Measurements from ENCODE around the gene ATP5F1B.

The ATP5F1B gene

DNA sequence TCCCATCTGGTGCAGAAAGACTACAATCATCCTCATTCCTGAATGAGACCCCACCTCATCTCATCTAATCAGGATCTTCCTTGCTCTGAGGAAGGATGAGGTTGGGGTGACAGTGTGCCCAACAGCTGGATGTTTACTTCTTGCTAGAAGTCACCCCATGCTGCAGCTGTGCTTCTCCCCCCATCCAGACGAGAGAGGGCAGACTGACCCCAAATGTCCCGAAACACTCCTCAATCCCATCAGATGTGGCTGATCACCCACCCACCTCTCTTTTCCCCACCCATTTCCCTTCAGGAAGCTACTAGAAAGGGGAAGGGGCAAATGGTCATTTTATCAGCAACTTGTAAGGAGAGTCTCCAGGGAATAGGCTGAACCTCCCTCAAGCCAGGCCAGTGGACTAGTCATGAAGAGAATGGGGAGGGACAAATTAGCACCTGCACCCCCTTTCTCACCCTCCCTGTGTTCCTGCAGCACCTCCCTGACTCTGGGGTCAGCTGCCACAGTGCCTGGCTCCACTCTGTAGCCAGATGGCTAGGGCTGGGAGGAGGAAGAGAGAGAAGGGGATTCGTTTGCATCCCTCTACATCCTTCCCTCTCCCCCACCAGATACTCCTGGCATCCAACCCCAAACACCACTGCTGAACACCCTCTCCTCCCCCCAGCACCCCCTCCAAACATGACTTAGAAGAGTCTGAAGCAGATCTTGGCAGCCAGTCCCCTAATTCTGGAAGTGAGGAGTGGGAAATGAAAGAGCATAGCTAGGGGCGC lies 12.9 kb downstream of the ATP5F1B start:
- Histone ChIP-seq H3K9me3 (ENCODE audit: insufficient read depth, low read length, severe bottlenecking) (no peaks in the 10 kb centered on the region), H3K27ac (ENCODE audit: low read length) (no peak overlapping the region), H3K4me3 (ENCODE audit: low read depth in 1 of 2, low read length in 2 of 2) (no peak overlapping the region), H3K27me3 (ENCODE audit: insufficient read depth, low read length, poor library complexity) (no peaks in the 10 kb centered on the region), H3K79me2 (ENCODE audit: insufficient read depth, low read length) (peaks cover 65% of the 10 kb centered on the region), H2AFZ (ENCODE audit: low read depth, low read length) (no peak overlapping the region), H4K20me1 (ENCODE audit: insufficient read depth, low read length) (peaks cover 14% of the 10 kb centered on the region; the same call in 1 of the 2 replicates), H3K9ac (ENCODE audit: low read depth, low read length) (peak overlapping the region; percentile 11; the same call in 1 of the 2 replicates), H3K4me2 (ENCODE audit: insufficient read depth, low read length) (peak overlapping the region; percentile 72), H3K4me1 (ENCODE audit: insufficient read depth, low read length) (peaks cover 71% of the 10 kb centered on the region), H3K36me3 (ENCODE audit: insufficient read depth, low read length) (peaks cover 8% of the 10 kb centered on the region)
- ATAC-seq (ENCODE audit: insufficient read depth, low read depth) (no peak), DNase-seq (no peak)
- TF ChIP-seq, protein P1, sequence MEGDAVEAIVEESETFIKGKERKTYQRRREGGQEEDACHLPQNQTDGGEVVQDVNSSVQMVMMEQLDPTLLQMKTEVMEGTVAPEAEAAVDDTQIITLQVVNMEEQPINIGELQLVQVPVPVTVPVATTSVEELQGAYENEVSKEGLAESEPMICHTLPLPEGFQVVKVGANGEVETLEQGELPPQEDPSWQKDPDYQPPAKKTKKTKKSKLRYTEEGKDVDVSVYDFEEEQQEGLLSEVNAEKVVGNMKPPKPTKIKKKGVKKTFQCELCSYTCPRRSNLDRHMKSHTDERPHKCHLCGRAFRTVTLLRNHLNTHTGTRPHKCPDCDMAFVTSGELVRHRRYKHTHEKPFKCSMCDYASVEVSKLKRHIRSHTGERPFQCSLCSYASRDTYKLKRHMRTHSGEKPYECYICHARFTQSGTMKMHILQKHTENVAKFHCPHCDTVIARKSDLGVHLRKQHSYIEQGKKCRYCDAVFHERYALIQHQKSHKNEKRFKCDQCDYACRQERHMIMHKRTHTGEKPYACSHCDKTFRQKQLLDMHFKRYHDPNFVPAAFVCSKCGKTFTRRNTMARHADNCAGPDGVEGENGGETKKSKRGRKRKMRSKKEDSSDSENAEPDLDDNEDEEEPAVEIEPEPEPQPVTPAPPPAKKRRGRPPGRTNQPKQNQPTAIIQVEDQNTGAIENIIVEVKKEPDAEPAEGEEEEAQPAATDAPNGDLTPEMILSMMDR (IDR thresholded peaks at IDR 0.05; ENCODE audit: borderline replicate concordance, extremely low read depth, low read length, poor library complexity, severe bottlenecking): no peak
- TF ChIP-seq EZH2 (IDR thresholded peaks at IDR 0.05; ENCODE audit: borderline replicate concordance, low read depth, low read length, severe bottlenecking): no peak

DNA sequence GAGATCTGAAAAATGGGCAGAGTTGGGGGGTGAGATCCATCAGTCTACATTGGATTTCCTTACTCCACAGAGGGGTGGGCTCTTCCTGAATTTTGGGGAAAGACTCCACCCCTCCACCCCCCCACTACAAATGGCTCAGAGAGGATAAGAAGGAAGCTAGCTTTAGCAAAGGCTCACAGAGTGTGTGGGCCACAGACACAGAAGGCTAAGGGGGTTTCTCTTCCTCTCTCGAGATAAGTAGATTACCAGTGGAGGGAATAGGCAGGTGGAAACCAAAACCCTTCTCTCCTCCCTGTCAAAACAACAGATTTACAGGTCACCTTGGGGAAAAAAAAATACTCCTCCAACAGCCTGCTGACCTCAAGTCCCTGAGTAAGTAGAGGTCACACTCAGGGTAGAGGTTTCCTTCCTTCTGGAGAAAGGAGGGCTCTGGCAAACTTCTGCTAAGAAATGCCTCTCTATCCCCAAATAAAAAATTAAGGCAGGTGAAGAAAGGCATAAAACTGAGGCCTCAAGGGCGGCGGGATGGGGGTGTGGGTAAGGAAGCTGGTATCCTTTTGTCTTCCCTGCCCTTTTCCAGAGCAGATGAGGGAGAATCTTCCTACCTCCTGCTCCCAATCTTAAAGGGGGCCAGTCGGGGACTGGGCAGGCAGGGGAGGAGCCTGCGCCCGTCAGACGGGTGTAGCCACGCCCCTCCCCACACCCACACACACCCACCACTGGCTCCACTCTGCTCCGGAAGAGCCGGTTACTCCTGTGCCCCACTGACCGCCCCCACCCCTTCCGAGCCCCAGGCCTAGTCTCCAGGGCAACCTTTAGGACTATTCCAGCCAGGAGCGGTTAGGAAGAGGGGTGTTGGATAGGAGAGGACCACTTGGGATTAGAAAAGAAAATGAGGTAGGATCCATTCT lies 13.7 kb downstream of the ATP5F1B start:
- Histone ChIP-seq H3K27me3 (ENCODE audit: insufficient read depth, low read length, poor library complexity) (no peaks in the 10 kb centered on the region), H3K4me3 (ENCODE audit: low read depth in 1 of 2, low read length in 2 of 2) (no peak overlapping the region), H3K36me3 (ENCODE audit: insufficient read depth, low read length) (peaks cover 9% of the 10 kb centered on the region; the same call in 1 of the 2 replicates), H3K9ac (ENCODE audit: low read depth, low read length) (no peak overlapping the region), H3K9me3 (ENCODE audit: insufficient read depth, low read length, severe bottlenecking) (no peaks in the 10 kb centered on the region), H3K79me2 (ENCODE audit: insufficient read depth, low read length) (peaks cover 73% of the 10 kb centered on the region), H2AFZ (ENCODE audit: low read depth, low read length) (no peak overlapping the region), H3K4me1 (ENCODE audit: insufficient read depth, low read length) (peaks cover 70% of the 10 kb centered on the region), H4K20me1 (ENCODE audit: insufficient read depth, low read length) (peaks cover 12% of the 10 kb centered on the region; the same call in 1 of the 2 replicates), H3K27ac (ENCODE audit: low read length) (no peak overlapping the region), H3K4me2 (ENCODE audit: insufficient read depth, low read length) (no peak overlapping the region)
- TF ChIP-seq, protein P1 (IDR thresholded peaks at IDR 0.05; ENCODE audit: borderline replicate concordance, extremely low read depth, low read length, poor library complexity, severe bottlenecking): no peak
- TF ChIP-seq EZH2 (IDR thresholded peaks at IDR 0.05; ENCODE audit: borderline replicate concordance, low read depth, low read length, severe bottlenecking): no peak
- ATAC-seq (ENCODE audit: insufficient read depth, low read depth): no peak
- DNase-seq: no peak

DNA sequence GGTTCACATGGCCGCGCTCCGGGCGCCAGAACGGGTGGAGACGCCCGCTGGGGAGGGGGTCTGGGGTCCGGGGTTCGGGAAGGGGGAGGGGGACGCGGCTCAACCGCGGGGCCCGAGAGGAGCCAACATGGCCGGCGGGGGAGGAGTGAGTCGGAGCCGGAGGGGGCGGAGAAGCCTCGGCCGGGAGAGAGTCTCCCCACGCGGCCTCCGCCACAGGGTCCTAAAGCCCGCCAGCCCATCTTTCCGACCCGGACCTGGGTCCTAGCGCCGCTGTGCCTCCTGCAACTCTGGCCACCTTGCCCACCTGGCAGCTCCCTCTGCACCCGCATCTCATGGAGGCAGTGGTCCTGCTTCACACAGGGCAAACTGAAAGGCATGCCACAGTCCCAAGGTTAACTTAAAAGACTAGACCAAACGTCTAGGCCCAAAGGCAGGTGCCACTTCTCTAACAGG lies 15.6 kb downstream of the ATP5F1B start, which contains the start of gene BAZ2A:
Gene BAZ2A, minus strand, starts transcription at position 147 of the 453 bp plus-strand sequence. CDS start 12,796 bp downstream, outside the sequence.
- ATAC-seq (ENCODE audit: insufficient read depth, low read depth): peak; percentile 87
- Histone ChIP-seq H3K36me3 (ENCODE audit: insufficient read depth, low read length) (peaks cover 24% of the 10 kb centered on the region), H4K20me1 (ENCODE audit: insufficient read depth, low read length) (peaks cover 16% of the 10 kb centered on the region; the same call in 1 of the 2 replicates), H3K4me1 (ENCODE audit: insufficient read depth, low read length) (peaks cover 56% of the 10 kb centered on the region), H2AFZ (ENCODE audit: low read depth, low read length) (peak within 1 kb of the TSS; percentile 78), H3K4me3 (ENCODE audit: low read depth in 1 of 2, low read length in 2 of 2) (peak within 1 kb of the TSS; percentile 96 to 100), H3K9me3 (ENCODE audit: insufficient read depth, low read length, severe bottlenecking) (no peaks in the 10 kb centered on the region), H3K27me3 (ENCODE audit: insufficient read depth, low read length, poor library complexity) (no peaks in the 10 kb centered on the region), H3K79me2 (ENCODE audit: insufficient read depth, low read length) (peaks cover 84% of the 10 kb centered on the region), H3K27ac (ENCODE audit: low read length) (peak within 1 kb of the TSS; percentile 91), H3K4me2 (ENCODE audit: insufficient read depth, low read length) (peak within 1 kb of the TSS; percentile 95), H3K9ac (ENCODE audit: low read depth, low read length) (peak within 1 kb of the TSS; percentile 88)
- TF ChIP-seq EZH2 (IDR thresholded peaks at IDR 0.05; ENCODE audit: borderline replicate concordance, low read depth, low read length, severe bottlenecking): no peak
- TF ChIP-seq, protein P1 (IDR thresholded peaks at IDR 0.05; ENCODE audit: borderline replicate concordance, extremely low read depth, low read length, poor library complexity, severe bottlenecking): no peak
- peak; percentile 88 for DNase-seq
